Renal cortex interstitium (tissue), 11 donors: ENCODE data around the gene TTLL9. TPM values are rescaled to one million over a fixed set of nuclear protein-coding genes. Genes with fewer than 3 reads are reported as not detected.

Experiments used
- DNase-seq, 11 donors: peaks; one replicate each; pipeline ENCODE4 v3.0.0-alpha.2; 2013; ENCODE audit warnings: low read depth in 9 of 11, low spot score in 4 of 11; ENCODE audit errors: extremely low read depth in 1 of 11
- polyA plus RNA-seq, 3 donors: library from polyadenylated mRNA; unstranded; fragments of 120-200 nt; gene quantifications; one replicate each; pipeline ENCODE4 v1.2.1, GENCODE V29; 2013; ENCODE audit not compliant: insufficient read length in 3 of 3

The TTLL9 gene
- polyA plus RNA-seq, 3 donors, result 3.0 to 7.5 (median 3.1) TPM

GRCh38 chr20:31835554-31835953 lies 34.9 kb upstream of the TTLL9 start:
- DNase-seq, result no peak

DNA sequence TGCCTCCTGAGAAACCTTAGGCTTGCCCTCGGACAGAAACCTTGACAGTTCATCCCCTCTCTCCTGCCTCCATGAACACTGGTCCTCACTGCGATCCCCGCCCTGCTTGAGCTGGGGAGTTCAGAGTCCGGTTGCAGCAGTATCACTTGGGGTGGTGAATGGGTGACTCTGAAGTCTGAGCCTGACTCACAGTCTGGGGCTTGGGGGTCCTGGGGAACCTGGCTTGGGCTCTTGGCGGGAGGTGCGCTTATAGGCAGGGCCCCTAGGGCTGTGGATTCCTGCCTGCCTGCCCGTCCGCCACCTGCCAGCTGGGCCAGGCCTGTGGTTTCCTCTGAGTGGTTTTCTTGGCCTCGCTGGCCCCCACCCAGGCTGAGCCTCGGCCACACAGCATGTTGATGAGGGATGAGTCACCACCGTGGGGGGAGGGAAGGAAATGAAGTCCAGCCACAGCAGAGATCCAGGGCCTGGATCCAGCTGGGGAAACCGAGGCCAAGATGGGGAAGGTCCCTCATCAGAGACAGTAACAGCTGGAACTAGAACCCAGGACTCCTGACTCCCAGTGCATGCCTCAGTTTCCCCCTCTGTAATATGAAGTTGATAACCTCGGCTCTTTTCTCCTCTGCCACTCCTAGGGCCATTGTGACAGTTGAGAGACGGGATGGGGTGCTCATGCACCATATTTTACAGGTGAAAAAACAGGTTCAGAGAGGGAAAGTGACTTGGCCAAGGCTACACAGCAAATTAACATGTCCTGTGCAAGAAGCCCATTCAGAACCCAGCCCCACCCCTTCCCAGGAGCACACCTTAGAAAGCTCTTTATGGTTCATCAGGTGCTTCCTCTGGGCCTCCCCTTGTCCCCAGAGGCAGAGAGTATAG lies 34.2 kb upstream of the TTLL9 start:
- DNase-seq, result no peak

DNA sequence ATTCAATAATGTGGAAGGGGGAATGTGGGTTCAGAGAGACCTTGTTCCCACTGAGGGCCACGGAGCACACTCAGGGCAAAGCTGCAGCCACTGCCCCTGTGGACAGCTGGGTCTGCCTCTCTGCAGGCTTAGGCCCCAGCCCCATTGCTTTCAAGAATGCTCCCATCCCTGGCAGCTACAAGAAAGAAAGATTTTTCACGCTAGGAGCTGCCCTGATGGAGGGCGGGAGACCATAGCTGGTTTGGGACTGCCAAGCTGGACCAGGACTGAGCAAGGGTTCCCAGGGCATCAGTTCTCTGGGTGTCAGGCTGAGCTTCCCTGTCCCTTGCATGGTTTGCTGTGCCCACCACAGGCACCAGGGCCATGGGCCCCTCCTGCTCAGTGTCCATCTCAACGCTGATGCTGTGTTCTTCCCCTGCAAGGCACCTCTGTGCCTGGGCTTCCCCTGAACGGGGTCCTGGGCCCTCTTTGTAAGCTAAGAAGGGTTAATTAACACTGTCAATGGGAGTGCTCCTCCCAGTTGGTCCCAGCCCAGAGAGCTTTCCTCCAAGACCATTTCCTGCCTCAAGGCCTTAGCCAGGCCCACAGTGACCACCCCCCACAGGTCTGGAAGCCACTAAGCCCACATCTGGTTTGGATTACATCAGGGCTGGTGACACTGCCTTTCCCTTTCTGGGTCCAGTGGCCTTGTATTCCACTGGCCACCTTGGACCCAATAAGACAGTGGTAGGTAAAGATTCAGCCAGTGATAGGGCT lies 33.4 kb upstream of the TTLL9 start:
- no peak for DNase-seq

GRCh38 chr20:31837896-31838397 lies 32.5 kb upstream of the TTLL9 start:
- no peak for DNase-seq

- DNase-seq, result no peak
These were observed 31.7 kb upstream of the TTLL9 start for GRCh38 chr20:31838646-31839292.

DNA sequence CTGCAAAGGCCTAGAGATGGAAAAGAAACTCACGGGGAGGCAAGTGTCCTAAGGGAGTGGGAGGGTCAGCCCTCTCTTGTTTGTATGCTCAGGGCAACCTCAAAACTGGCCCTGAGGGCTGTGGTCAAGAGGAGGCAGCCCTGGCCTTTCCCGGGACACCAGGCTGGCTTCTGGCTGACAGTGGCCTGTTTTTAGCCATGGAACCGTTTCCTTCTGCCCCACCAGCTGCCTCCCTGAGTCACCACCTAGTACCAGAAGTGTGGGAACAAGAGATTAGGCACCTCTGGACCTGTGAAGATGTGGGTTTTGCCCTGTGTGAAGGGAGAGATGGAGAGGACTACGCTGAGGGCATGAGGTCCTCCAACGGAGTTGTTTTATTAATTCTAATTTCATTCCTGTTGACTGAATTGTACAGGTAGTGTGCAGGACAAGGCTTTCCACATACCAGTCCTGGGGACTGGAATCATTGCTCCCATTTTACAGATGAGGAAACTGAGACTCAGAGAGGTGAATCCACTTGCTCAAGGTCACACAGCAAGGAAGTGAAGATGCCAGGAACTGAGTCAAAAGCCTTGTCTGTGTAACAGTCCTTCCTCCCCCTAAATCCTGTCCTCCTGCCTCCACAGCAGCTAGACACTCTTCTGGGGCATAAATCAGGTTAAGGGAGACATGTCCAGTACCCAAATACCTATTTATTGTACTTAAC lies 30.5 kb upstream of the TTLL9 start:
- no peak for DNase-seq

DNA sequence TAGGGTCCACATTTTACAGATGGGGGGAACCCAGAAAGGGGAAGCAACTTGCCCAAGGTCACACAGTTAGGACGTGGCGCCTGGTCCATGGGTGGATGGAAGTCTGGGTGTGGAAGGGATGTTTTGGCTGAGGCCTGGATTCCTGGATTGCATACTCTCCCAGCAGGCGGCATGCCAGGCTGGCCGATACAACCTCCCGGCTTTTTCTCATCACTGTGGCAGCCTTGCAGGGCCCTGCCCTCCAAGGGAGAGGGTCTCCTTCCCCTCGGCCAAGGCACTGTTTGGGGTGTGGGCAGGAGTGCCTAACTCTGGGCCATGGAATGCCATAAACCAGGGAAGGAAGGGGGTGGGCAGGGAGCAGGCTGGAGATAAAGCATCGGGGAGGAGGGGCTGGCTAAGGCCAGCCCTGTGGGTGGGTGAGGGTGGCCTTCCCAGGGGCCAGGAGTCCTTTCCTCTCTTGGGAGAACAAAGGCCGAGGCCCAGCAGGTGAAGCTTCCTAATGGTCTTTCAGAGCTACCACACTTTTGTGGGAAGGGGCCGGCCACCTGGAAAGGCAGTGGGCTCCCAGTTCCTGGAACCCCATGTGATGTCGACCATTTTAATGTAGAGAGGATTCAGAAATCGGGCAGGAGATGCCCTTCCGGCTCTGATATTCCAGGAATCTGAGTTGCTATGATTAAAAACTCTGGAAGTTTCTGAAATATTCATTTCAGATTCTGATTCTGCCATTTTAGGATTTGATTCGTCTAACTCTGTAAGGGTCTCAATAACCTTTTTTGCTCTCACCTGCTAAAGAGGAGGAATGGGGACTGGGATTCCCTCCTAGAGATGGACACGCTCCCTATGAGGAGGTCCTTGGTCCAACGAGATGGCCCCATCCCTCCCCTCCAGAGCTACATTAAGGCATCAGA lies 29.3 kb upstream of the TTLL9 start:
- DNase-seq, result no peak

GRCh38 chr20:31841928-31842327 lies 28.5 kb upstream of the TTLL9 start:
- no peak for DNase-seq

DNA sequence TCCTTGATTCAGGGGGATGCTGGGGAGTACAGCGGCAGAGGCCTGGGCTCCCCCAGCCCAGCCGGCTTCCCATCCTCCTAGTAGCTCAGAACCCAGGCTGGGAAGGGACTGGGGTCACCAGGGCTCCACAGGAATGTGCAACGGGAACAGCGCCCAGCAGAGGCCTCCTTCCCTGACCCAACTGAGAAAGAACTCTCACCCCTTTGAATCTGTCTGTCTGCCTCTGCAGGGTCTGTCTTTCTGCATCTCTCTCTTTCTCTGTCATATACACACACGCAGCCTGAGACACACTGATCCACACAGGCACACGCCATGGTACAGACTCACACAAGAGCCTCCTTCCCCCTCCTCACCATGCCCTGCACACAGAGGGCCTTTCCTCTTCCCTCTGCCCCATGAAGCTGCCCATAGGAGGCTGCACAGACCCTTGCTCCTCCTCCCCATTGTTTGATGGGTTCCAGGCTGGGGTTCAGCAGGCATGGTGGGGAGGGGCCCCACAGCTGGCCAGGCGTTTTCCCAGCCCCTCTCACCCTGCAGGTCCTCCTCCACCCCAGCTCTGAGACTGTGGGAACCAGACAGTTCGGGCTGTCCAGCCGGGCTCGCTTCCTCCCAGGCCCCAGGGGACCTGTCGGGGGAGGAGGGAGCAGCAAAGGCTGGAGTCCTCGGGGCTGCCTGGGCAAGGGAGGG lies 27.8 kb upstream of the TTLL9 start:
- DNase-seq, result peak in 6 of 11 donors; percentile 65 to 78 (median 75)

GRCh38 chr20:31843288-31843687 lies 27.1 kb upstream of the TTLL9 start:
- DNase-seq, result no peak

DNA sequence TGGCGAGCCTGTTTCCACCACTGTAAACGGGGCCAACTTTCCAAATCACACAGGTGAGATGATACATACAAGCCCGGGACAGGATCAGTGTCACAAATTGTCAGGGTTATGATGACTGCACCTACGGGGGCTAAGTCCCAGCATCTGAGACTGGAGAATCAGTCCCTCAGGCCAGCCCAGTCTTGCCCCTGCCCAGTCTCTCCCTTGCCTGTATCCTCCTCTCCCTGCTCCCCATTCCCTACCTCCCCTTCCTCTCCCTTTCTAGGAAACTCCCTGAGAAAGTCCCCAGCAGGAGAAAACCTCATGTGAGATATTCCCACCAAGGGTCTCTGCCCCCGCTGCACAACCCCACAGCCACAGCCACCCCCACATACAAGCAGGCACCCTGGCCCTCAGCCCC lies 26.6 kb upstream of the TTLL9 start:
- no peak for DNase-seq

DNA sequence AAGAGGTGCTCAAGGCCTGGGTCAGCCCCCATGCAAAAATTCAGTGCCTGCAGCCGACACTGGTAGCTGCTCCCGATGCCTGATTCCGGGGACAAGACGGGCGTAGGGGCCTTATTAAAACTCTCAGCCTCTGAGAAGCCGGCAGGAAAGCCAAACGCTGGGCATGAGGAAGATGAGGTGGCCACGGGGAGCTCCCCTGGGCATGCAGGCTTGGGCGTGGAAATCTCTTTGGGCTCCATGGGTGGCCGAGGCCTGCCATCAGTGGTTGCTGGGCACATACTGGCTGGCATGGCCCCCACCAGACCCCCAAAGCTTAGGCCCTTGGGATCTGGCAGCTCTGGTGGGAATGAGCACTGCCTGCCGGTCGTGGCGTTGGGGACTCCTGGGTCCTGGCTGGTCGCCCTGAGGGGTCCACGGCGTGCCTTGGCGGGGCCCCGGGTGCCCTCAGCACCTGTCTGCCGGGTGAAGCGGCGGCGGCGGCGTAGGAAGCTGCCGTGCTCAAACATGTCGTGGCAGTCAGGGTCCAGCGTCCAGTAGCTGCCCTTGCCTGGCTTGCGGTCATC lies 25.6 kb upstream of the TTLL9 start:
- no peak for DNase-seq

DNA sequence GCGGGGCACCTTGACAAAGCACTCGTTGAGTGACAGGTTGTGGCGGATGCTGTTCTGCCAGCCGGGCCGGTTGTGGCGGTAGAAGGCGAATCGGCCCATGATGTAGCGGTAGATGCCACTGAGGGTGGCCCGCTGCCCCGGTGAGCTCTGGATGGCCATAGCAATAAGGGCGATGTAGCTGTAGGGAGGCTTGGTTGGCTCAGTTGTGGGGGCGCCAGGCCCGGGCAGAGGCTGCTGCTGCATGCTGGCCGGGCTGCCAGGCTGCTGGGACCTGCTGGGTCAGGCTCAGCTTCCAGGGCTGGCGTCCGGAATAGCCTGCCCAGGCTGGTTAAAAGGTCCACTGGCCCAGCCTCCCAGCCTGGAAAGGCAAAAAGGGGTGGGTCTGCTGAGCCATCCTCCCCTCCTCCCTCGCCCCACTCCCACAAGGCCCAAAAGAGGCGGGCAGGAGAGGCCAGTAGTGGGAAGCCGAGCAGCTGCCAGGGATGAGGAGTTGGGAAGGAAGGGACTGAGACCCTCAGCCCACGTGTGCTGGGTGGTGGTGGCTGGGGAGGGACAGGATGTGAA lies 25.1 kb upstream of the TTLL9 start, which contains the start of gene FOXS1:
Gene FOXS1, minus strand, starts transcription at position 305 of the 564 bp plus-strand sequence. Its CDS starts 62 bp downstream, at position 243.
- peak in 6 of 11 donors; percentile 57 to 77 (median 69) for DNase-seq

DNA sequence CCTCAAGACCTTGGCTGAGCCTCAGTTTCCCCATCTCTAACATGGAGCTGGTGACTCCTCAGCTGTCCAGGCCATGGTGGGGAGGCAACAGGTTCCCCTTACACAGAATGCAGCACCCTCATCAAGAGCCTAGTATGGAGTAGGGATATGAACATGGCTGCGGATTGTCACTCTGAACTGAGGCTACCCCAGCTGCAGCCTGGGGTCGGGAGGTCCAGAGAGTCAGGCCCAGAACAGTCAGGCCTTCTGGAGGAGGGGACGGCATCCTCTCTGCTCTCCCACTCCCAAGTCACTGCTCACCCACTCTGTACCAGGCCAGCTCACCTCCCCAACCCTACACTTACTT lies 23.7 kb upstream of the TTLL9 start:
- no peak for DNase-seq

- no peak for DNase-seq
These were observed 22.1 kb upstream of the TTLL9 start for GRCh38 chr20:31848088-31848999.
